Keratinocyte (primary cell): Measurements from ENCODE around the gene ITGA2. TPM values are rescaled to one million over a fixed set of nuclear protein-coding genes. Genes with fewer than 3 reads are reported as not detected.

ENCODE experiments used
- DNase-seq: peaks from one replicate; pipeline ENCODE4 v3.0.0-alpha.2; 2011; ENCODE audit warnings: low read depth, missing footprints, low spot score
- FAIRE-seq: peaks from 2 replicates; lab custom pipeline; 2011; peaks lifted over from hg19 to GRCh38; lab: Jason Lieb, UNC
- H2AFZ ChIP-seq: 2 replicates; pipeline ENCODE4 v1.6.0; 2012; ENCODE audit warnings: low read length, control low read depth, inconsistent platforms; ENCODE audit not compliant: control insufficient read depth
- H3K27ac ChIP-seq: 2 replicates; pipeline ENCODE4 v1.5.1; 2011; ENCODE audit warnings: low read length; ENCODE audit not compliant: control insufficient read depth, insufficient read depth
- H3K27me3 ChIP-seq: 3 replicates; pipeline ENCODE4 v1.6.0; 2011; ENCODE audit warnings: low read length; ENCODE audit not compliant: control insufficient read depth, insufficient read depth; ENCODE audit errors: extremely low read depth
- H3K36me3 ChIP-seq, 2 experiments: 2 replicates in 1 of 2; 3 replicates in 1 of 2; pipeline ENCODE4 v1.5.1; 2011; ENCODE audit warnings: low read length in 2 of 2, mild to moderate bottlenecking in 1 of 2; ENCODE audit not compliant: control insufficient read depth in 2 of 2, insufficient read depth in 2 of 2; ENCODE audit errors: extremely low read depth in 1 of 2
- H3K4me1 ChIP-seq: 3 replicates; pipeline ENCODE4 v1.5.1; 2011; ENCODE audit warnings: low read length; ENCODE audit not compliant: control insufficient read depth, insufficient read depth; ENCODE audit errors: extremely low read depth
- H3K4me2 ChIP-seq: 3 replicates; pipeline ENCODE4 v1.6.0; 2011; ENCODE audit warnings: low read depth, low read length; ENCODE audit not compliant: control insufficient read depth, insufficient read depth; ENCODE audit errors: extremely low read depth
- H3K4me3 ChIP-seq, 3 experiments: fragments of 200-600 bp in 1 of 3; sonication (generic) in 1 of 3; 2 replicates in 2 of 3; 3 replicates in 1 of 3; pipeline ENCODE4 v1.5.1; 2011 to 2016; ENCODE audit warnings: low read length in 3 of 3, mild to moderate bottlenecking in 3 of 3, control low read depth in 2 of 3, inconsistent platforms in 1 of 3, low read depth in 1 of 3, mixed read lengths in 1 of 3, mixed run types in 1 of 3, moderate library complexity in 1 of 3; ENCODE audit not compliant: control insufficient read depth in 2 of 3, insufficient read depth in 2 of 3; ENCODE audit errors: extremely low read depth in 1 of 3
- H3K79me2 ChIP-seq: 2 replicates; pipeline ENCODE4 v1.6.0; 2012; ENCODE audit warnings: low read length; ENCODE audit not compliant: control insufficient read depth, insufficient read depth
- H3K9ac ChIP-seq: 3 replicates; pipeline ENCODE4 v1.6.0; 2011; ENCODE audit warnings: low read length; ENCODE audit not compliant: control insufficient read depth, insufficient read depth; ENCODE audit errors: extremely low read depth
- H3K9me1 ChIP-seq: 3 replicates; pipeline ENCODE4 v1.6.0; 2011; ENCODE audit warnings: low read length; ENCODE audit not compliant: control insufficient read depth, insufficient read depth; ENCODE audit errors: extremely low read depth
- H3K9me3 ChIP-seq: 2 replicates; pipeline ENCODE4 v1.5.1; 2012; ENCODE audit warnings: low read depth, low read length; ENCODE audit not compliant: control insufficient read depth
- H4K20me1 ChIP-seq: 3 replicates; pipeline ENCODE4 v1.6.0; 2011; ENCODE audit warnings: low read length; ENCODE audit not compliant: control insufficient read depth, insufficient read depth; ENCODE audit errors: extremely low read depth
- EZH2 ChIP-seq: IDR thresholded peaks from one replicate; pipeline ENCODE4 v1.6.1; 2012; ENCODE audit warnings: inconsistent platforms, mild to moderate bottlenecking, low read length, moderate library complexity
- dilution Hi-C: fragments of 300-500 bp; cut with MboI; formaldehyde crosslinking; loops from one replicate; pipeline ENCODE4 v1.7.0; 2020; ENCODE audit warnings: low sequenced_read_pairs; ENCODE audit not compliant: extremely low pct_ligation_motif_present
- polyA plus RNA-seq, 5 experiments: library from polyadenylated mRNA; depleted of rRNA in 3 of 5; stranded (reverse) in 3 of 5; stranded (forward) in 1 of 5; unstranded in 1 of 5; fragments of >200 nt; gene quantifications; 1 replicate in 1 of 5; 2 replicates in 3 of 5; 3 replicates in 1 of 5; pipeline versions ENCODE4 v1.2.1 to v1.2.3, GENCODE V29; 2011 to 2012; ENCODE audit warnings: missing spikeins in 2 of 5, low read depth in 1 of 5, low replicate concordance in 1 of 5
- TF ChIP-seq, protein P1 (sequence below), 3 experiments: IDR thresholded peaks in 1 of 3; conservative IDR thresholded peaks in 1 of 3; optimal IDR thresholded peaks in 1 of 3; 2 replicates in 2 of 3; 3 replicates in 1 of 3; pipeline versions ENCODE3 to v1.5.1; 2011; ENCODE audit warnings: low read length in 3 of 3, mild to moderate bottlenecking in 3 of 3, moderate library complexity in 2 of 3, control low read depth in 1 of 3, inconsistent platforms in 1 of 3; ENCODE audit not compliant: insufficient read depth in 2 of 3; ENCODE audit errors: extremely low read depth in 1 of 3

The ITGA2 gene
- polyA plus RNA-seq, 1 donor (not counting 4 experiments of a cell fraction or from before 2014, with no cell fraction given): 112 TPM

DNA sequence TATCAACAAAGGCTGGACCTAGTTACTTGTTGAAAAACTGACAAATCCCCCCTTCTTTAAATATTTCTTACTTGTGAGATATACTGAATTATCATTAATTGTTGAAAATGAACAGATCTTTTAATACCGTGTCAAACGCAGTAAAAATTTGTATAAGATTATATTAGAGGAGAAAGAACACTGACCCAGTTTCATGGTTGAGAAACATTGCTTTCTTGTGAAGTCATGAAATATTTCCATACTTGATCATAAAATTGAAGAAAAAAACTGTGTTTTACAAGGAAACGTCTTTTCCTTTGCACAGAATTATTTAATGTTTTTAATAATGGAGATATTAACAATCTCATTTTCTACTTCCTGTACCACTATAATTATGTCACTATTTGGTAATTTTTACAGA, 74.6 kb downstream of the ITGA2 start:
- Histone ChIP-seq H4K20me1 (no peaks in the 10 kb centered on the region), H3K27me3 (no peaks in the 10 kb centered on the region), H3K9ac (no peak overlapping the region), H3K9me3 (no peaks in the 10 kb centered on the region), H3K4me2 (no peak overlapping the region), H3K9me1 (no peaks in the 10 kb centered on the region), H3K79me2 (no peaks in the 10 kb centered on the region), H3K36me3 (peaks cover 42 to 74% of the 10 kb centered on the region in 2 experiments), H2AFZ (no peak overlapping the region), H3K4me3 (no peak overlapping the region), H3K4me1 (no peaks in the 10 kb centered on the region), H3K27ac (no peak overlapping the region)
- DNase-seq (no peak), FAIRE-seq (no peak)
- TF ChIP-seq EZH2: no peak
- TF ChIP-seq, protein P1, sequence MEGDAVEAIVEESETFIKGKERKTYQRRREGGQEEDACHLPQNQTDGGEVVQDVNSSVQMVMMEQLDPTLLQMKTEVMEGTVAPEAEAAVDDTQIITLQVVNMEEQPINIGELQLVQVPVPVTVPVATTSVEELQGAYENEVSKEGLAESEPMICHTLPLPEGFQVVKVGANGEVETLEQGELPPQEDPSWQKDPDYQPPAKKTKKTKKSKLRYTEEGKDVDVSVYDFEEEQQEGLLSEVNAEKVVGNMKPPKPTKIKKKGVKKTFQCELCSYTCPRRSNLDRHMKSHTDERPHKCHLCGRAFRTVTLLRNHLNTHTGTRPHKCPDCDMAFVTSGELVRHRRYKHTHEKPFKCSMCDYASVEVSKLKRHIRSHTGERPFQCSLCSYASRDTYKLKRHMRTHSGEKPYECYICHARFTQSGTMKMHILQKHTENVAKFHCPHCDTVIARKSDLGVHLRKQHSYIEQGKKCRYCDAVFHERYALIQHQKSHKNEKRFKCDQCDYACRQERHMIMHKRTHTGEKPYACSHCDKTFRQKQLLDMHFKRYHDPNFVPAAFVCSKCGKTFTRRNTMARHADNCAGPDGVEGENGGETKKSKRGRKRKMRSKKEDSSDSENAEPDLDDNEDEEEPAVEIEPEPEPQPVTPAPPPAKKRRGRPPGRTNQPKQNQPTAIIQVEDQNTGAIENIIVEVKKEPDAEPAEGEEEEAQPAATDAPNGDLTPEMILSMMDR (optimal IDR thresholded peaks at IDR 0.05 in 1 of 3, IDR thresholded peaks at IDR 0.05 in 1 of 3, conservative IDR thresholded peaks at IDR 0.05 in 1 of 3; ENCODE audit: extremely low read depth in 1 of 3, insufficient read depth in 2 of 3, low read length in 3 of 3): no peak
- dilution Hi-C loops: no loop called here

DNA sequence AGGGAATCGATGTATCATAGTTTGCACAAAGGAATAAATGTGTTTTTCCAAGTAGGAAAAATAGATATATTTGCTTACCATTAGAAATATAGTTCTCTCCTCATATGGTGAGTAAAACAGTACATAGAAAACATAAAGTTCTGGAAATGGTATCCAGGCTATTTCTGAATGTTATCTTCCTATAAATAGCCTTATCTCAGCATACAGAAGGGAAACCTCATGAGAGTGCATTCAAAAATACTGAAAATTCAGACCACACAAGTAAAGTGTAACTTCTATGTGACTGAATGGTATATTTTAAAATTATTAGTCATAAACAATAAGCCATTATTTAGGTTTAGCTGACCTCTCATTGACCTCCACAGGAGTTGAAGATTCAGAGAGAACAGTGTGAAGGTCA, 76.9 kb downstream of the ITGA2 start:
- H4K20me1 ChIP-seq: no peaks in the 10 kb centered on the region
- no peak for DNase-seq
- dilution Hi-C loops: no loop called here
- no peak for TF ChIP-seq EZH2
- H3K9me1 ChIP-seq: no peaks in the 10 kb centered on the region
- no peak overlapping the region for H3K4me2 ChIP-seq
- H3K79me2 ChIP-seq: no peaks in the 10 kb centered on the region
- no peak overlapping the region for H2AFZ ChIP-seq
- no peaks in the 10 kb centered on the region for H3K9me3 ChIP-seq
- no peak overlapping the region for H3K4me3 ChIP-seq
- H3K9ac ChIP-seq: no peak overlapping the region
- no peaks in the 10 kb centered on the region for H3K27me3 ChIP-seq
- H3K36me3 ChIP-seq: peaks cover 37 to 57% of the 10 kb centered on the region in 2 experiments
- H3K27ac ChIP-seq: no peak overlapping the region
- H3K4me1 ChIP-seq: no peaks in the 10 kb centered on the region
- FAIRE-seq: no peak

DNA sequence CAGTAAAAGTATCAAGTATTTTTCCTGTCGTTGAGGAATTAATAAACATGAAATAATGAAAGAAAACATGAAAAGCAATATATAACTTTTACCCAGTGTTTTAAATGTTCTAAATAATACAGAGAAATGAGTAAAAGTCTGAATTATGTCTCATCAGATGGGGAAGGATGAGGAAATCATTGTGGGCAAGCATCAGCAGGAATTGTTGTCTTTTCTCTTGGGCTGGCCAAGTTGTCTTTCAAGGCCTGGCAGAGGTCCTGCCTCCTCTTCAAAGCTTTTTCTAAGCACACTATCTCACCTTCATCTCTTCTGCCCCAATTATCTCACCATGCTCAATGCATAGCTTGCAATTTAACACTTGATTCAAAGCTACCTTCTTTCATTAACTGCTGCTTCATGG, 78.5 kb downstream of the ITGA2 start:
- Histone ChIP-seq H3K4me2 (no peak overlapping the region), H3K9me3 (no peaks in the 10 kb centered on the region), H3K4me3 (no peak overlapping the region), H3K9me1 (no peaks in the 10 kb centered on the region), H3K9ac (no peak overlapping the region), H3K36me3 (peaks cover 28 to 59% of the 10 kb centered on the region in 2 experiments), H3K27me3 (no peaks in the 10 kb centered on the region), H2AFZ (no peak overlapping the region), H3K79me2 (no peaks in the 10 kb centered on the region), H3K4me1 (no peaks in the 10 kb centered on the region), H4K20me1 (no peaks in the 10 kb centered on the region), H3K27ac (no peak overlapping the region)
- no peak for FAIRE-seq
- DNase-seq: no peak
- no peak for TF ChIP-seq EZH2
- TF ChIP-seq, protein P1 (optimal IDR thresholded peaks at IDR 0.05 in 1 of 3, IDR thresholded peaks at IDR 0.05 in 1 of 3, conservative IDR thresholded peaks at IDR 0.05 in 1 of 3; ENCODE audit: extremely low read depth in 1 of 3, insufficient read depth in 2 of 3, low read length in 3 of 3): no peak
- dilution Hi-C loops: no loop called here
